Stimulated activated CD8-positive, alpha-beta memory T cell treated with anti-CD3 and anti-CD28 coated beads, Interleukin-7, amount 100 ng/mL, for 48 hours (primary cell): ENCODE data around the gene S100A8.
"Not testable (repeated sequence)": the region's sequence is repeated elsewhere in the genome, so short reads cannot be mapped to it uniquely, and the experiment has no call there.

Experiments used
- DNase-seq, 2 donors: peaks; one replicate each; pipeline ENCODE4 v3.0.0-alpha.2; 2020; ENCODE audit warnings: low read depth in 1 of 2; ENCODE audit errors: extremely low read depth in 1 of 2

Gene S100A8

DNA sequence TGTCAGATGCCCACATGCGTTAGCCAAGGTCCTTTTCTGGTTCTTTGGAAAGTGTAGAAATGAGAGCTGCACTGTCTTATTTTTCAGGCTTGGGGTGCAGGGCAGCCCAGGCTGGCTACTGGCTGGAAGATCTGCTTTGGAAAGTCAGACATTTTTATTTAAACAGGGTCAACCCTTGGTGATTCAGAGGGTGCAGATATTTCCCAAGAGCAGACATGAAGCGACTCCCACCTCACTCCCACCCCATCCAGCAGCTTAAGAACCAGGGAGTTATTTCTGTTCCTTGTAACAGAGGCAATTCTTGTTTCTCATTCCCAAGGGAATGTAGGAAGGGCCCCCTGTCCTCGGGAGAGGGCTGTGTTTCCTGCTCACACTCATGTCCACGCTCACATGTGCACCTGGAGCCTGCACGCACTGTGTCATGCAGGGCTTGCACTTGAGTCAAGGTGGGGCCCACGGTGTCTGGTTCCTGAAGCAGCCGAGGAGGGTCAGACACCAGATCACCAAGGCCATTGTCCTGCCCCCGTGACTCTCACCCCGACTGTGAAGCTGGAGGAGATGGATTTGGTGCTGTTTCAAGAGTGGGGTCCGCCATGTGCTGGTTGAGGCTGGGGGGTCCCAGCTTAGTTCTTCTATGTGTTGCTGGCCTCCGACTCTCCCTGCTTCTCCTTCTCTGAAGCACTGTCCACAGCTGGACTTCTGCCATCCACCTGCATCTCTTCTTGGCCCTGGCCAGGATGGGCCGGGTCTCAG, 26.4 kb upstream of the S100A8 start:
- DNase-seq = no peak

DNA sequence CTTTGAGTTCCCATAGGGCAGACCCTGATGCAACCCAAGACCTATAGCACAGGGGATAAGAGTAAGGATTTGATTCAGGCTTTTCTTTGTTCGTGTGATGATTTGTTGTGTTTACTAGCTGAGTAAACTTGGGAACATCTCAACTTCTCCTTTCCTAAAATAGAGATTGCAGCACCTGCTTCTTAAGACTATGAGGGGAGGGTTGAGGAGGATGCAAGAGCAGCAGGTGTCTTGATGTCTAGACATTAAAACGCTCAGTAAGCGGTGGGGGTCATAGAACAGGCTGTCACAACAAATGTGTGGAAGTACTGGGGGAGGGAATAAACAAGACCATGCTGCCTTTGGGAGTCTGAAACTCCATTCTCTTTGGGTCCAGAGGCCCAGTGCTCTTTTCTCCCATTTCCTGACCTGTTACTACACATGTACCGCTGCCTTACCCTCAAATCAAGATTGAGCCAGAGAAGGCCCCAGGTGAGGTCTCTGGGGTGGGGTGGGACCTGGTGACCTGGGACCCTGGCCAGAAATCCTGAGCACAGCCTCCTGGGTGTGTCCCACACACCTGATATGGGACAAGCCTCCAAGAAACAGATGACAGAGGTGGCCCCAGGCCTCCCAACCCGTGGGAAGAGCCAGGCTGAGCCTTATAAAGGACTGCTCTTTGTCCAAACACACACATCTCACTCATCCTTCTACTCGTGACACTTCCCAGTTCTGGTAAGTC, 25.1 kb upstream of the S100A8 start, which contains the start of gene S100A7A:
Gene S100A7A, plus strand, starts transcription at position 671 of the 721 bp plus-strand sequence. CDS start 1,563 bp downstream, outside the sequence.
- DNase-seq = no peak

DNA sequence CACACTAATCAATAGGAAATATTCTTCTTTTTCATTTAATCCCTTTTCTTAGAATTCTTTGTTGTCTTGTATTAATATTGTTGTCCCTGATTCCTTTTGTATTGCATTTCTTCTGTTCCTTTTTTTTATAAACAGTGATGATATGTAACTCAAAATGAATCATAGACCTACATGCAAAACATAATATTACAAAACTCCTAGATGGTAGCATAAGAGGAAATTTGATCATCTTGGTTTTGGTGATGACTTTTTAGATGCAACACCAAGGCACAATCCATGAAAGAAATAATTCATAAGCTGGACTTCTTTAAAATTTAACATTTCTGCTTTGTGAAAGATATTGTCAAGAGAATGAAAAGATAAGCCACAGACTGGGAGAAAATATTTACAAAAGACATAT, 23.1 kb upstream of the S100A8 start:
- not testable (repeated sequence) for DNase-seq

DNA sequence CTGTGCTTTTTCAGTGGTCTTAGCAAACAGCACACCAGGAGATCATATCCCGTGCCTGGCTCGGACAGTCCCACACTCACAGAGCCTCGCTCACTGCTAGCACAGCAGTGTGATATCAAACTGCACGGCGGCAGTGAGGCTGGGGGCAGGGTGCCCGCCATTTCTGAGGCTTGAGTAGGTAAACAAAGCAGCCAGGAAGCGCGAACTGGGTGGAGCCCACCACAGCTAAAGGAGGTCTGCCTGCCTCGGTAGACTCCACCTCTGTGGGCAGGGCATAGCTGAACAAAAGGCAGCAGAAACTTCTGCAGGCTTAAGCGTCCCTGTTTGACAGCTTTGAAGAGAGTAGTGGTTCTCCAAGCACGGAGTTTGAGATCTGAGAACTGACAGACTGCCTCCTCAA, 16.4 kb upstream of the S100A8 start:
- not testable (repeated sequence) for DNase-seq

DNA sequence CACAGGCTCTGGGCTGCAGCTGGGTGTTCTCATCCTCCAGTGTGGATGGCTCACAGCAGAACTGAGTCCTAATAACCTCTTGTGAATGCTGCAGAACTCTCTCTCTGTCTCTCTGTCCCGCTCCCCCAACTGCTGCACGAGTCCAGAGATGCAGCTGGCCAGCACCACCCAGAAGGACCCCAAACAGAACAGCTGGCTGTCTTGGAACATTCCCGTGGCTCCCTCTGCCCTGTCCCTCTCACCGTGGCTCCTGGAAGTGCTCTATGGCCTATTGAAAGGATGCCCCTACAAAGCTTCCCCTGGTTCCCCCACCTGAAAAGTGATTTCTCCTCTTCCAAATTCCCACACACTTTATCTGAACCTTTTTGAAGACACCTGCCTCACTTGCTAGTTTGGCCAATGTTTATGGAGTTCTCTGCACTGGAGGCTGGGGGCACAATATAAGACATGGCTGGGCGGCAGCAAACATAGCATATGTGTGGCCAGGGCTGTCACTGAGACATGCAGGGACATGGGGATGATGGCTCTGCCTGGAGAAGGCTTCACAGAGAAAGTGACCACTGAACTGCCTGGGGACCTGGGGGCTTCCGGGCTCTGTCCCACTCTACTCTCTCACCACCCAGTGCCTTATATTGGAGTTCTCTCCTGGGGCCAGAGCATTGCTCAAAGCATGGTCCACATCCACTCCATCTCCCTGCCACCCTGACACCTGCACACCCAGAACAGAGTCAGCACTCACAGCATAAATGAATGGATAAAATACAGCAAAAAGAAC, 15.1 kb upstream of the S100A8 start:
- not testable (repeated sequence) for DNase-seq

DNA sequence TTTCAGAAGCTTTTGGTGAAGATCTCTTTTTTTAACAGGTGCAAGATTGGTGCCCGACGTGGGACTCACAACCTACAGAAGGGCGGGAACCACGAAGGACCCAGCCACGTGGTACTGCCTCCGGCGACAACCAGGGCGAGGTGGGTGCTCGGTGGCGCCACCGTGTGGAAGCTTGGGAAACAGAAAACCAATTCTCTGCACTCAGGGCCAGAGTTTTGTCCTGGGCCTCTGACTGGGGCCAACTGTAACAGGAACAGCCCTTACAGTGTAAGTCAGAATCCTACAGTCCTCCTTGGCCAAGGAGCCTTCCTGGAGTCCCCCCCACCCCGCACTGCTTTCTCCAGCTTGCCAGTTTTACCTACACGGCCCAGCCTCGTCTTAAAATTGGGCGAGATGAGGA, 13.9 kb upstream of the S100A8 start:
- DNase-seq = peak; percentile 18 to 25

DNA sequence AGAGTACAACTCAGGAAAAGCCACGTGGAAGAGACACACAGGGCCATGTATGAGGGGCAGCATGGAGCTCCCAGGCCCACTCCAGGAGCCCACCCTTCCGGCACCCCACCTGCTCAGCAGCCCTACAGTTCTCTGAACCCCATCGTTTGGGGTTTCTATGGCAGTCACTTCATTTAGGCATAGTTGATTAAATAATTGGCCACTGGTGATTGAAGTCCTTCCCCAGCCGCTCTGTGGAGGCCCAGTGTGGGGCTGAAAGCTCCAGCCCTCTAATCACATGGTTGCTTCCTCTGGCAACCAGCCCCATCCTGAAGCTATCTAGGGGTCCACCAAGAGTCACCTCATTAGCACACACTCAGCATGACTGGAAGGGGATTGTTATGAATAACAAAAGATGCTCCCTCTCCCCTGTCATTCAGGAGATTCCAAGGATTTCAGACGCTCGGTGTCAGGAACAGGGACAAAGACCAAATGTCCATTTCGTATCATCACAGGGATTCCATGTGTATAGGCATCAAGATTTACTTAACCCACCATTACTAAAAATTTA, 13.3 kb upstream of the S100A8 start:
- no peak for DNase-seq

DNA sequence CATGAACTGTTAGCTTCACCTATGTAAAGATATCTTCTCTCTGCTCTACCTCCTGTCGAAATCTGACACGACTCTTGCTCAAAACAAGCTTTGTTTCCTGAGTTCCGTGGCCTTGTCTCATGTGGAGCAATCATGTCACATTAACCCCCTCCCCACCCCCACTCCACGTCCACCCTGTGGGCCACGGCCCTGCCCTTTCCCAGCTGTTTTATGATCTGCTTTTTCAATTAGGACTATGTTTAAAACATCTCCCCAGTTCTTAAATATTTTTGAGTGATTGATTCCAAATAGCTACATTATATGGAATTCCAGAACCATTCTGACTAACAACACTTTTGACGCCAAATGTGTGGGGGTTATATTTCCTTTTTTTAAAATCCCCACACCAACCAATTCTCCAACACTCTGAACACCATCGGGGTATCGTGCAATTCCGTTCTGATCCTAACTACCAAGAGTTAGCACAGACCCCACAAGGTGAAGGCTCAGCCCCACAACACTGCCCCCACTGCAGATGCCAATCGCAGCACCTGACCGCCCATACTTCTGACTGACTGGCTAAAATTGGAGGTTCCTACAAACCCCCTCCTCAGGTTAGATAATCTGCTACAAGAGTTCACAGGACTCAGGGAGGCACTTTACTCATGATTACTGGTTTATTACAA, 12.7 kb upstream of the S100A8 start:
- DNase-seq = no peak

DNA sequence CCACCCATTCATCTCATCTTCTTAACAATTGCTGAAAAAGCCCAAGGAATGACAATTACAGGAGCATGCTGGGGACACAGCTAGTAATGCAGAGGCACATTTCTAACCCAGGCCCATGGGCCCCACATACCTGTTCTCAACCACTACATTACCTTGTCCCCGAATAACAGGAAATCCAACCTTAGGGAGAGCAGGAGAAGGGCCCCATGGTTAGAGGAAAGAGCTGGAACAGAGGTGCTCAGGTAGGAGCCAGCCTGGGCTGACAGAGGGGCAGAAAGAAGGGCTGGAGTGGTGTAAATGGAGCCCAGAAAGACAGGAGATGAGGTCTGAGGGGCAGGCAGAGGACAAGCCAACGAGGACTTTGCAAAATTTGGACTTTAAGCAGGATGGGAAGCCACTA, 11.4 kb upstream of the S100A8 start:
- no peak for DNase-seq

DNA sequence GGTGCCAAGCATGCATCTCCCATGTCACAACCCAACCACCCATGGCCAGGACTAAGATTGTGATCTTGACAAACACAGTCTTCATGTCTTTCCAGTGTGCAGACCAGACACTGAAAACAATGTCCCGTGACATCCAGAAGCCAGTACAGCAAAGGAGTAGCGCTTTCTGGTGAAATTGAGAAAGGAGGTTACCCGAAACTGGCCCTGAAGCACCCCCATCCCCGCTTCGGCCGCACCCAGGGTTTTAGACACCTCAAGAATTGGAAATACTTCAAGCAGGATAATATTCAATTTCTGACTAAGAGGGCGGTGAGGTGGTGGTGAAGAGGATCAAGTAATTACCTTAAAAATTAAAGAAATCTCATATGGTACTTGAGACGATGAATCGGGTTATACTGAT, 10.6 kb upstream of the S100A8 start:
- DNase-seq = no peak

DNA sequence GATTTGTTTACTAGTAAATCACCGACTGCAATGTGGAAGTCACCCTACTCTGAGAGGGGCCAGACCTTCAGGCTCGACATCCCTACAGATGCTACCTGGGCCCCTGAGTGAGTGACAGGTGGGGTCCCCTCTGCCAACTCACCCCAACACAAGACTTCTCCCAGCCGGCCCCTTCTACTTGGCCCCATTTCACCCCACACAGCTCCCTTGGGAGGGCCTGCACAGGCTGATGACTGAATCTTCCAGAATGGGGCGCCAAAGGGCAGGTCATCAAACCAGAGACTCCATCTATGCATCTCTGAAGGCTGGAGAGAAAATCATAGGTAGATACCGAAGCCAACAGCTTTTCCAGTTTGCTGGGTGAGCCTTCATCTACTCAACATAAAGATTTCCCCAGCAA, 9.4 kb upstream of the S100A8 start:
- DNase-seq = no peak

DNA sequence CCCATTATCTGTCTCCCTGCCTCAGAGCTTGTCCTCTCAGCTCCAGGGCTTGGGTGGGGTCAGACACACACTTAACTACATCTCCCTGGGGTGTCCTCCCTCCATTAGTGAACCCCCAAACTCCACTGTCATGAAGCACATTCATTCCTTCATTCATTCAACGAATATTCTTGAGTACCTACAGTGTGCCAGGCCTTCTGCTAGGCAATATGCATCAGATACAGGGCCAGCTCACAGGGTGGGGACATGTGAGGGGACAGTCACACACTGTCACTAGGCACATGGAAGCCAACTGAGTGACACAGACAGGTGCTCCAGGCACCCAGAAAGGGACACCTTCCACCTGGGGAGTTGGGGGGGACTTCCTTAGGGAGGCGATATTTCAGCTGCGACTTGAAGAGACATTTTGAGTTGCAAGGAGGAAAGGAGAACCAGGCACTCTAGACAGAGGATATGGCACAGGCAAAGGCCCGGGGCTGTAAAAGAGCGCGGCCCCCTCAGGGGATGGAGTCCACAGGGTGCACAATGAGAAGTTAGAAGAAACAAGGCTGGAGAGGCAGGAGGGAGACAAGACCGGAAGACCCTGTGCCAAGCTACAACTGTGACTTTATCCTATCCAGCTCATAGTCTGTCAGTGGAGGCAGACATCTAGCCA, 8.7 kb upstream of the S100A8 start:
- DNase-seq = no peak

DNA sequence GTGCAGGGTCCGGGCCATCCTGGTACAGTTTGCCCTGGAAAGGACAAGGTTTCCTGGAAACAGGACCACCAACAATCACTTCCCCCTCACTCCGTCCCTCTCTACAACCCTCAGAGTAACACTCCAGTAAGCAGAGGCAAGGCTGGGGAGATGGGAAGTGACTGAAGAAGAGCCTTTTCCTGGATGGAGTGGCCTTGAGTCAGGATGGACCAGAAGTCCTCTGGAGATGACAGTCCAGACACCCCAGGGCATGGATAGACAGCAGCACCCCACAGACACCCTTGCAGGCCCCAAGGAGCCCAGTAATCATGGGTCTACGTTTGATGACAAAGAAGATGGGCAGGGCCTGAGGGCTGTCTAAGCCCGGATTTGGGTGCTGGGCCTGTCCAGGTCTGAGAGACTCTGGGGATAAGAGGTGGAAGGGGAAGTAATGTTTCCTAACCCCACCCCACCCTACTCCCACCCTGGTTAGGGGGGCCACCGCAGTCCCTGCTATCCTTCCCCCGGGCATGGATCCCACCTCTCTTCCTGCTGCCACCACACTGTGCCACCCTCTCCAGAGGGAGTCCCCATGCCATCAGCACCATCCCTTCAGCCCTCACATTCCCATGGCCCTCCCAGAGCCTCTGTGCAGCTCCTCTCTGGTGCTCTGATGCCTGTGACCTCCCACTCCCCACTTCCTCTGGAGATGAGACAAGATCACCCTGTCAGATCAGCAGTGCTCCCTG, 7.2 kb upstream of the S100A8 start:
- DNase-seq = no peak

DNA sequence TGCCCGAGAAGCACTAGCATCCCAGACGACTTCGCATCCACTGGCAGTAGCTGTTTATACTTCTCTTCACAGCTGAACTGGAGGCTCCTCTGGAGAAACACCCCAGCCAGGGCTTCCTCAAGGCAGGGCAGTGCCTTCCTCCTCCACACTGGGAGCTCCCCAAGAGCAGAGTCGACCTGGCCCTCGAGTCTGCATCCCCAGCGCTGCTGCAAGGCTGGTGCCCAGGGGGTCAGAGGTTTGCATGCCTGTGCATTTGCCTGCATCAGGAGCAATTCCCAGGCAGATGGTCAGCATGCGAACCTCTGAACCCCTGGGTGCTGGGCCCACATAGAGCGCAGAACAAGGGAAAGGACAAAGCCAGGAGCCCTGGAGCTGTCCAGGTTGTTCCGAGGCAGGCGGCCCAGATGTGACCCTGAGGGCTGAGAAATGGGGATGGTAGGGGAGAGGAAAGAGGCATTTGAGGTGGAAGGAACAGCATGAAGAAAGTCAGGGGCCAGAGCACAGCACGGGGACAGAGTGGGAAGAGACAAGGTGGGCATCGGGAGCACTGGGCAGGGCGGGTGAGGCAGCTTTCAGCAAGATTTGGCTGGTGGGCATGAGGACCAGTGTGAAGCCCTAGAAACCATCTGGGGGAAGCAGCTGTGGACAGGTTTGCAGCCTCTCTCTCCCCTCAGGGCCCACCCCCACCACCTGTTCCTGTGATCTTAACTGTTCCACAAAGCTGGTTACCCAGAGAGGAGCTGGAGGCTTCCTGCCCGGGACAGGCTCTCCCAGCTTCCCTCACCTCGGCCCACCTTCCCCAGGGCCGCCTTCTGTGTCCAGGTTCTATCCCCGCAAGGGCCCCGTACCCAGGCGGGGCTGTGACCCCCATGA, 6.4 kb upstream of the S100A8 start:
- DNase-seq = no peak

DNA sequence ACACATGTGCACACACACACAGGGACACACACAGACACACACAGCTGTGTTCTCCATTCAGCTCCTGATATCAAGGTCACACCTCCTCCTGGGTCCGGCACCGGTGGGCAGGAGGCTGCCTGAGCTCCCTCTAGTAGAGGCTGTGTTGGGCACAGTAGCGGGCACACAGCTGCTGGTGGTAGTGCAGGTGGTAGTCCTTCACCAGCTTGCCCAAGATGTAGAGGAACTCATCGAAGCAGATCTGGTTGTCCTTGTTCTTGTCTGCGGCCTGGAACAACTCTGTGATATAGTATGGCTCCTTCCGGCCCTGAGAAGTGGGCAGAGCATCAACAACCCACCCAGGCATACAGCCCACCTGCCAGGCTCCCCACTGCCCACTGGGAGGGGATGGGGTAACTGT, 5.6 kb upstream of the S100A8 start:
- no peak for DNase-seq

DNA sequence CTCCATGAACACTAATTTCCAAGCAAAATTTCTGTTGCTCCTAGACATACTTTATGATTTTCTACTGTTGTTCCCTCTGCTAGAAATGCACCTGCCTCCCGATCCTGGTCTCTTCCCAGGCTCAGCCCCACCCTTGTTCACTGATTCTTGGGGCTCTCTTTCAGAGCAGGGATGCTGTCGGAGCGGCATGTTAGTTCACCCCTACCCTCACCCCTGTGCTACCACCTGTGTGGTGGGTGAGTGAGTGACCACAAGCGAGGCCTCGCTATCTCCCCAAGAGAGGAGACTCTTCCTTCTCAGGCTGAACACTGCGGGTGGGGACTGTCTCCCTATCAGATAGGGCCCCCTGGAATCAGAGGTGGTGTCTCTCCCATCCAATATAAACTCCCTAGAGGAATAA, 4.9 kb upstream of the S100A8 start:
- no peak for DNase-seq

DNA sequence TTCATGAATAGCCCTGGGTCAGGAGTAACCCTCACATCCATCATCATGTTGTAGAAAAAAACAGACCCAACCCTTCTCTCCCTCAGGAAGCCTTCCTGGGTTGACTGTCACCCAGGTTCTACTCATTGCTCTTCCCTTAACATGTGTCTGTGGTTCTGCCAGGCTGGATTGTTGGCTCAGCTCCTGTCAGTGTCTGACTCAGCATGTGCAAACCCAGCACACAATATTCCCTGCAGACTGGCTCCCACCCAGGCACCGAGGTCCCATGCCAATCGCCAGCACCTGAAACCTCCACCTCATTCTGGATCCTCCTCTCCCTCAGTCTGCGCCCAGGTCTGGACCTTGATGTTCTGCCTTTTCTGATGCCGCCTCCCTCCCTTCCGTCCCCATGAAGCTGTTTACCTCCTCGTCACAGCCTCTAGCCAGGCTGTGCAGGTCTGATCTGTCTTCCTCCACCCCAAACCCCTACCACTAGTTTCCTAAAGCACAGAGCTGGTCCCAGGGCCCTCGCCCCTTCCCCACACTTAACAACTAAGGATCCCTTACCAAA, 4.3 kb upstream of the S100A8 start:
- no peak for DNase-seq

DNA sequence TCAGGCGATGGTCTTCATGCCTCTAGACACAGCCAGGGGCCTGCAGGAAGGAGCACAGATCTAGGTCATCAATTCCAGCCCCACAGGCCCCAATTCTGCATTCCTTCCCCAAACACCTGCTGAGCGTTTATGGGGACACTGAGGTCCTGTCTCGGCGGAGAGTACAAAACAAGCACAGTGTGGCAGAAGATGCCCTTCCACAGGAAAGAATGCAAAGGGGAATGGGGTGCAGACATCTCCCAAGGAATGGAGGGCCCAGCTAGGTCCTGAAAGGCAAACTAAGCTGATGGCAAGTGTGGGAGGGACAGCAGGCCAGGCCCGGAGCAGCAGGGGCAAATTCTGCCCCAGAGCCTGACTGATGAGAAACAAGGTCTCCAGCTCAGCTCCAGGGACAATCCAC, 3.5 kb upstream of the S100A8 start:
- no peak for DNase-seq
